IMR-90 (cell line): ENCODE data around the gene CD19. TPM values are rescaled to one million over a fixed set of nuclear protein-coding genes. Genes with fewer than 3 reads are reported as not detected.
A peak's percentile ranks its signal among the peaks of the same experiment; 100 is the strongest.

Experiments used
- ATAC-seq: fragments of 200-7000 bp; cut with Tn5 transposase; 2 replicates; pipeline ENCODE4 v1.9.1; 2020; ENCODE audit warnings: low read depth, mild to moderate bottlenecking, moderate library complexity
- BruUV-seq: library from RNA; stranded (reverse); fragments of 400-500 nt; replicated peaks from 2 replicates; lab custom pipeline; 2021; lab: Mats Ljungman, UMichigan
- CTCF ChIA-PET: fragments of 300-600 bp; formaldehyde crosslinking; extraction: SDS; loops from one replicate; lab custom pipeline; 2021; ENCODE audit warnings: antibody characterized with exemption; lab: Yijun Ruan, JAX
- POLR2A ChIA-PET: fragments of 300-600 bp; sonication (Branson Sonifier 250); formaldehyde crosslinking; loops from one replicate; lab custom pipeline; 2022; ENCODE audit warnings: antibody characterized with exemption; ENCODE audit not compliant: unreplicated experiment; lab: Charles Lee
- DNase-seq: peaks from one replicate; pipeline ENCODE4 v3.0.0; 2013
- H2AFZ ChIP-seq: replicated peaks from 2 replicates; pipeline ENCODE3; 2013; ENCODE audit warnings: low read length, mild to moderate bottlenecking; ENCODE audit not compliant: poor library complexity
- H2AK5ac ChIP-seq: 2 replicates; pipeline ENCODE4 v1.6.1; 2013; ENCODE audit warnings: low read depth, low read length, inconsistent platforms
- H2AK9ac ChIP-seq: replicated peaks from 2 replicates; pipeline ENCODE3; 2013; ENCODE audit warnings: mild to moderate bottlenecking, low read depth, low read length, moderate library complexity; ENCODE audit not compliant: poor library complexity
- H2BK120ac ChIP-seq: 2 replicates; pipeline ENCODE4 v1.6.1; 2013; ENCODE audit warnings: low read depth, low read length, inconsistent platforms
- H2BK15ac ChIP-seq: 3 replicates; pipeline ENCODE4 v1.6.1; 2013; ENCODE audit warnings: low read depth, low read length, inconsistent platforms
- H2BK20ac ChIP-seq: 2 replicates; pipeline ENCODE4 v1.6.1; 2013; ENCODE audit warnings: low read depth, mild to moderate bottlenecking, inconsistent platforms, low read length, moderate library complexity
- H2BK5ac ChIP-seq: 2 replicates; pipeline ENCODE4 v1.6.1; 2013; ENCODE audit warnings: mild to moderate bottlenecking, low read depth, low read length, inconsistent platforms; ENCODE audit not compliant: poor library complexity, severe bottlenecking
- H3K14ac ChIP-seq: replicated peaks from 2 replicates; pipeline ENCODE4 v1.6.1; 2013; ENCODE audit warnings: low read depth, low read length, inconsistent platforms
- H3K18ac ChIP-seq: 2 replicates; pipeline ENCODE4 v1.6.1; 2013; ENCODE audit warnings: low read depth, low read length, control low read depth
- H3K23ac ChIP-seq: 2 replicates; pipeline ENCODE4 v1.6.1; 2013; ENCODE audit warnings: low read depth, low read length, inconsistent platforms
- H3K27ac ChIP-seq: 2 replicates; pipeline ENCODE4 v1.5.1; 2013; ENCODE audit warnings: mild to moderate bottlenecking, control low read depth, low read length; ENCODE audit not compliant: insufficient read depth
- H3K27me3 ChIP-seq: 2 replicates; pipeline ENCODE4 v1.6.1; 2013; ENCODE audit warnings: low read length; ENCODE audit not compliant: control insufficient read depth, insufficient read depth
- H3K36me3 ChIP-seq: 2 replicates; pipeline ENCODE4 v1.6.1; 2013; ENCODE audit warnings: low read length, mixed read lengths; ENCODE audit not compliant: control insufficient read depth, insufficient read depth
- H3K4ac ChIP-seq: 2 replicates; pipeline ENCODE4 v1.6.1; 2013; ENCODE audit warnings: low read depth, low read length, inconsistent platforms
- H3K4me1 ChIP-seq: 2 replicates; pipeline ENCODE4 v1.6.1; 2013; ENCODE audit warnings: low read length, mixed read lengths; ENCODE audit not compliant: control insufficient read depth, insufficient read depth
- H3K4me2 ChIP-seq: 2 replicates; pipeline ENCODE4 v1.6.1; 2013; ENCODE audit warnings: low read depth, mild to moderate bottlenecking, control low read depth, low read length, moderate library complexity
- H3K4me3 ChIP-seq: 2 replicates; pipeline ENCODE4 v1.5.1; 2013; ENCODE audit warnings: low read depth, mild to moderate bottlenecking, control low read depth, low read length, moderate library complexity; ENCODE audit not compliant: insufficient read depth
- H3K56ac ChIP-seq: 2 replicates; pipeline ENCODE4 v1.6.1; 2013; ENCODE audit warnings: low read length, inconsistent platforms; ENCODE audit not compliant: insufficient read depth; ENCODE audit errors: extremely low read depth
- H3K79me1 ChIP-seq, 2 experiments: 2 replicates each; pipeline ENCODE4 v1.6.1; 2013; ENCODE audit warnings: low read length in 2 of 2, inconsistent platforms in 1 of 2, low read depth in 1 of 2
- H3K9ac ChIP-seq: 2 replicates; pipeline ENCODE4 v1.6.1; 2013; ENCODE audit warnings: low read depth, low read length, control low read depth
- H3K9me1 ChIP-seq: 2 replicates; pipeline ENCODE4 v1.6.1; 2013; ENCODE audit warnings: low read length, inconsistent platforms; ENCODE audit not compliant: insufficient read depth
- H3K9me3 ChIP-seq: 2 replicates; pipeline ENCODE4 v1.6.1; 2013; ENCODE audit warnings: low read length; ENCODE audit not compliant: control insufficient read depth, insufficient read depth
- H4K20me1 ChIP-seq: 2 replicates; pipeline ENCODE4 v1.6.1; 2013; ENCODE audit warnings: low read length, inconsistent platforms; ENCODE audit not compliant: insufficient read depth
- H4K5ac ChIP-seq: 2 replicates; pipeline ENCODE4 v1.6.1; 2013; ENCODE audit warnings: mild to moderate bottlenecking, low read depth, low read length, control low read depth
- H4K8ac ChIP-seq, 2 experiments: 2 replicates each; pipeline ENCODE4 v1.6.1; 2013; ENCODE audit warnings: low read depth in 2 of 2, low read length in 2 of 2, control low read depth in 1 of 2, inconsistent platforms in 1 of 2
- H4K91ac ChIP-seq: 2 replicates; pipeline ENCODE4 v1.6.1; 2013; ENCODE audit warnings: low read depth, low read length, inconsistent platforms; ENCODE audit not compliant: insufficient read depth
- CEBPB ChIP-seq: IDR thresholded peaks from 2 replicates; pipeline ENCODE4 v1.6.1; 2012; ENCODE audit warnings: low read depth, low read length, improper control_type of control experiment
- CTCF ChIP-seq: conservative IDR thresholded peaks from 2 replicates; pipeline ENCODE4 v1.5.1; 2012; ENCODE audit warnings: mild to moderate bottlenecking, low read depth, low read length, improper control_type of control experiment
- WGBS, 2 experiments: methylation state at CpG; one replicate each; pipeline versions ENCODE4 v1.1.5 to v1.1.7; 2013; ENCODE audit warnings: missing lambda C conversion rate in 2 of 2; ENCODE audit not compliant: insufficient read length in 1 of 2; ENCODE audit errors: extremely low coverage in 2 of 2; 5-methylcytosine and 5-hydroxymethylcytosine counted together
- dilution Hi-C: fragments of 300-500 bp; cut with HindIII; formaldehyde crosslinking; loops from one replicate; pipeline ENCODE4 v1.14.3; 2018; ENCODE audit warnings: low sequenced_read_pairs; ENCODE audit not compliant: unreplicated experiment
- in situ Hi-C: fragments of 300-500 bp; cut with MboI; formaldehyde crosslinking; loops from 3 replicates; pipeline ENCODE4 v1.14.3; 2019; ENCODE audit warnings: low sequenced_read_pairs, inconsistent platforms, mixed read lengths
- intact Hi-C: fragments of 100-400 bp; cut with micrococcal nuclease; formaldehyde crosslinking; loops from 2 replicates; pipeline ENCODE4 v1.10.0; 2022
- polyA plus RNA-seq, 3 experiments: library from polyadenylated mRNA; depleted of rRNA; stranded (reverse); fragments of >200 nt; gene quantifications; 2 replicates each; pipeline ENCODE4 v1.2.3, GENCODE V29; 2012; ENCODE audit warnings: low replicate concordance in 1 of 3
- total RNA-seq: library from RNA; depleted of rRNA; stranded (reverse); fragments of >200 nt; gene quantifications from 2 replicates; pipeline ENCODE4 v1.2.3, GENCODE V29; 2012

The CD19 gene
- total and polyA plus RNA-seq, 2 of the 4 experiments (the other 2 are of a cell fraction) = not detected

- CTCF ChIA-PET = no interaction called here
Observed at GRCh38 chr16:28891964-28892890, 39.5 kb upstream of the CD19 start.

More at GRCh38 chr16:28891964-28892890, 39.5 kb upstream of the CD19 start:
- no peak overlapping the region for H4K91ac ChIP-seq
- H2AFZ ChIP-seq = no peak overlapping the region
- 70% methylated on average over 7 of the region's 14 CpGs; no CpG with 5 or more reads in 1 of the 2 experiments for WGBS, 2 experiments
- H2BK20ac ChIP-seq = no peak overlapping the region
- H3K18ac ChIP-seq = no peak overlapping the region
- no peak overlapping the region for H3K4ac ChIP-seq
- no peak overlapping the region for H3K14ac ChIP-seq
- no peak overlapping the region for H2BK120ac ChIP-seq
- H2BK15ac ChIP-seq = no peak overlapping the region
- DNase-seq (no peak), ATAC-seq (no peak)
- in situ Hi-C loops (no loop called here), dilution Hi-C loops (no loop called here), intact Hi-C loops (no loop called here)
- H3K9ac ChIP-seq = no peak overlapping the region
- H3K79me1 ChIP-seq = no peaks in the 10 kb centered on the region
- no peak overlapping the region for H3K4me2 ChIP-seq
- H3K9me3 ChIP-seq = no peaks in the 10 kb centered on the region
- no peaks in the 10 kb centered on the region for H3K36me3 ChIP-seq
- TF ChIP-seq CEBPB (0 out of 2 replicates have a peak, but pooled peaks have one; percentile 13), CTCF (no peak)
- no peak overlapping the region for H2AK5ac ChIP-seq
- no TSS peak for BruUV-seq
- no peak overlapping the region for H3K56ac ChIP-seq
- H3K9me1 ChIP-seq = no peaks in the 10 kb centered on the region
- H3K4me3 ChIP-seq = no peak overlapping the region
- POLR2A ChIA-PET = no interaction called here
- H3K4me1 ChIP-seq = no peaks in the 10 kb centered on the region
- H3K27me3 ChIP-seq = no peaks in the 10 kb centered on the region
- no peak overlapping the region for H3K23ac ChIP-seq
- no peak overlapping the region for H4K8ac ChIP-seq
- no peaks in the 10 kb centered on the region for H4K20me1 ChIP-seq
- H4K5ac ChIP-seq = no peak overlapping the region
- no peak overlapping the region for H3K27ac ChIP-seq
- H2AK9ac ChIP-seq = no peak overlapping the region
- no peak overlapping the region for H2BK5ac ChIP-seq
